Liver (tissue), 9 donors: ENCODE data around the gene GRSF1. TPM values are rescaled to one million over a fixed set of nuclear protein-coding genes. Genes with fewer than 3 reads are reported as not detected.
"Not testable (repeated sequence)": the region's sequence is repeated elsewhere in the genome, so short reads cannot be mapped to it uniquely, and the experiment has no call there.

Source experiments
- DNase-seq: peaks from one replicate; pipeline ENCODE4 v3.0.0-alpha.2; 2017; ENCODE audit warnings: low spot score
- H3K27ac ChIP-seq, 2 donors: one replicate each; pipeline ENCODE4 v1.7.0; 2013; ENCODE audit warnings: inconsistent platforms in 2 of 2, low read length in 2 of 2, control low read depth in 1 of 2, low read depth in 1 of 2, mild to moderate bottlenecking in 1 of 2
- H3K27me3 ChIP-seq, 4 donors: one replicate each; pipeline versions ENCODE4 v1.6.1 to v1.7.0; 2013; ENCODE audit warnings: low read length in 3 of 4, inconsistent platforms in 1 of 4, mild to moderate bottlenecking in 1 of 4, moderate library complexity in 1 of 4; ENCODE audit not compliant: control insufficient read depth in 4 of 4, insufficient read depth in 4 of 4
- H3K36me3 ChIP-seq, 4 donors: one replicate each; pipeline versions ENCODE4 v1.6.1 to v1.7.0; 2013; ENCODE audit warnings: low read length in 3 of 4, mild to moderate bottlenecking in 3 of 4, low read depth in 1 of 4, moderate library complexity in 1 of 4; ENCODE audit not compliant: control insufficient read depth in 4 of 4, insufficient read depth in 3 of 4
- H3K4me1 ChIP-seq, 4 donors: one replicate each; pipeline versions ENCODE4 v1.6.1 to v1.7.0; 2013; ENCODE audit warnings: low read length in 3 of 4, mild to moderate bottlenecking in 3 of 4, moderate library complexity in 1 of 4; ENCODE audit not compliant: control insufficient read depth in 4 of 4, insufficient read depth in 4 of 4
- H3K4me3 ChIP-seq, 3 donors: one replicate each; pipeline versions ENCODE4 v1.6.1 to v1.7.0; 2013; ENCODE audit warnings: low read length in 3 of 3, control low read depth in 1 of 3, low read depth in 1 of 3, mild to moderate bottlenecking in 1 of 3
- H3K9ac ChIP-seq, 2 donors: one replicate each; pipeline ENCODE4 v1.7.0; 2013; ENCODE audit warnings: low read length in 2 of 2, mild to moderate bottlenecking in 2 of 2, moderate library complexity in 2 of 2, control low read depth in 1 of 2, low read depth in 1 of 2
- H3K9me3 ChIP-seq, 4 donors: one replicate each; pipeline versions ENCODE4 v1.6.1 to v1.7.0; 2013; ENCODE audit warnings: low read length in 3 of 4; ENCODE audit not compliant: control insufficient read depth in 4 of 4
- CTCF ChIP-seq: fragments of 150-350 bp; IDR thresholded peaks from 2 replicates; pipeline ENCODE4 v1.5.1; 2017; ENCODE audit warnings: improper control_type of control experiment, low read depth, low read length; ENCODE audit not compliant: missing input control
- EGR1 ChIP-seq, 2 donors: IDR thresholded peaks; 2 replicates each; pipeline ENCODE4 v1.6.1; 2016 to 2018; ENCODE audit warnings: antibody characterized with exemption in 2 of 2, low read depth in 2 of 2
- FOXA1 ChIP-seq: IDR thresholded peaks from 2 replicates; pipeline ENCODE4 v1.6.1; 2016; ENCODE audit warnings: antibody characterized with exemption
- GABPA ChIP-seq, 2 donors: IDR thresholded peaks in 1 of 2; conservative IDR thresholded peaks in 1 of 2; 2 replicates each; pipeline ENCODE4 v1.6.1; 2016; ENCODE audit warnings: antibody characterized with exemption in 2 of 2, mild to moderate bottlenecking in 1 of 2, moderate library complexity in 1 of 2
- HNF4A ChIP-seq, 2 donors: conservative IDR thresholded peaks; 2 replicates each; pipeline ENCODE4 v1.6.1; 2016; ENCODE audit warnings: antibody characterized with exemption in 2 of 2, mild to moderate bottlenecking in 2 of 2
- JUND ChIP-seq, 2 donors: IDR thresholded peaks; 2 replicates each; pipeline ENCODE4 v1.6.1; 2016; ENCODE audit warnings: antibody characterized with exemption in 2 of 2
- MAX ChIP-seq: IDR thresholded peaks from 2 replicates; pipeline ENCODE4 v1.6.1; 2016; ENCODE audit warnings: antibody characterized with exemption
- RAD21 ChIP-seq, 2 donors: IDR thresholded peaks; 2 replicates each; pipeline ENCODE4 v1.6.1; 2016; ENCODE audit warnings: antibody characterized with exemption in 2 of 2, mild to moderate bottlenecking in 2 of 2
- REST ChIP-seq: IDR thresholded peaks from 2 replicates; pipeline ENCODE4 v1.6.1; 2016; ENCODE audit warnings: antibody characterized with exemption, mild to moderate bottlenecking
- RXRA ChIP-seq, 2 donors: IDR thresholded peaks; 2 replicates each; pipeline ENCODE4 v1.6.1; 2017 to 2018; ENCODE audit warnings: antibody characterized with exemption in 2 of 2, mild to moderate bottlenecking in 1 of 2
- SP1 ChIP-seq: IDR thresholded peaks from 2 replicates; pipeline ENCODE4 v1.6.1; 2018; ENCODE audit warnings: antibody characterized with exemption, mild to moderate bottlenecking
- TAF1 ChIP-seq: conservative IDR thresholded peaks from 2 replicates; pipeline ENCODE4 v1.6.1; 2016; ENCODE audit warnings: antibody characterized with exemption, mild to moderate bottlenecking
- YY1 ChIP-seq: IDR thresholded peaks from 2 replicates; pipeline ENCODE4 v1.6.1; 2016; ENCODE audit warnings: antibody characterized with exemption, mild to moderate bottlenecking
- ZBTB33 ChIP-seq: IDR thresholded peaks from 2 replicates; pipeline ENCODE4 v1.6.1; 2016; ENCODE audit warnings: antibody characterized with exemption
- WGBS: extraction: QIAGEN DNeasy Blood & Tissue Kit; methylation state at CpG from one replicate; pipeline ENCODE4 v1.1.7; 2013; 5-methylcytosine and 5-hydroxymethylcytosine counted together
- polyA plus RNA-seq, 2 donors: library from polyadenylated mRNA; stranded (reverse) in 1 of 2; unstranded in 1 of 2; fragments of 200-250 nt in 1 of 2; fragments of >200 nt in 1 of 2; fragmentation: Nextera tagmentation in 1 of 2; extraction: Ambion mirVana in 1 of 2; gene quantifications; one replicate each; pipeline versions ENCODE4 v1.2.1 to v1.2.3, GENCODE V29; 2013 to 2015
- total RNA-seq, 2 donors: library from RNA; depleted of rRNA; stranded (reverse); fragments of >200 nt; gene quantifications; one replicate each; pipeline ENCODE4 v1.2.3, GENCODE V29; 2014
- donor health status: healthy.
- donor health status: healthy.
- donor health status: healthy.
- donor health status: healthy.
- donor health status: healthy.

The GRSF1 gene
- total and polyA plus RNA-seq, 4 donors: 22.5 to 30.4 (median 28.0) TPM

GRCh38 chr4:70841211-70841610 lies 1.5 kb upstream of the GRSF1 start (continued):
- no peak for TF ChIP-seq FOXA1

- not testable (repeated sequence) for H3K4me3 ChIP-seq, H3K27ac ChIP-seq
These were observed 941 bp upstream of the GRSF1 start for GRCh38 chr4:70840631-70841030.

GRCh38 chr4:70840137-70840536 lies 447 bp upstream of the GRSF1 start:
- not testable (repeated sequence) for H3K9me3 ChIP-seq, H3K4me3 ChIP-seq, DNase-seq, H3K27me3 ChIP-seq, H3K9ac ChIP-seq, H3K36me3 ChIP-seq, H3K27ac ChIP-seq
- peaks cover 2 to 14% (median 5%) of the 10 kb centered on the region in 4 donors for H3K4me1 ChIP-seq
- TF ChIP-seq JUND (IDR thresholded peaks at IDR 0.05) (peak in 1 of 2 donors; percentile 19), SP1 (peak; percentile 48)
- 66% methylated on average over 18 of the region's 20 CpGs for WGBS

More at GRCh38 chr4:70840631-70841030, 941 bp upstream of the GRSF1 start:
- not testable (repeated sequence) for DNase-seq, H3K9me3 ChIP-seq, H3K27me3 ChIP-seq, H3K36me3 ChIP-seq, H3K9ac ChIP-seq
- peaks cover 2 to 14% (median 5%) of the 10 kb centered on the region in 4 donors for H3K4me1 ChIP-seq
- 91% methylated on average over 16 of the region's 16 CpGs for WGBS

GRCh38 chr4:70838666-70839588 lies 763 bp downstream of the GRSF1 start:
- TF ChIP-seq GABPA (IDR thresholded peaks at IDR 0.05 in 1 of 2, conservative IDR thresholded peaks at IDR 0.05 in 1 of 2): no peak
- TF ChIP-seq YY1: no peak
- TF ChIP-seq MAX: no peak
- peak in 1 of 2 donors; percentile 39 for TF ChIP-seq EGR1 (IDR thresholded peaks at IDR 0.05; ENCODE audit: low read depth in 2 of 2)
- TF ChIP-seq RXRA (IDR thresholded peaks at IDR 0.05): no peak
- peak; percentile 22 for TF ChIP-seq TAF1
- no peak for TF ChIP-seq CTCF
- peak in 1 of 2 donors; percentile 33 for TF ChIP-seq RAD21 (IDR thresholded peaks at IDR 0.05)
- TF ChIP-seq ZBTB33: no peak
- no peak for TF ChIP-seq HNF4A (conservative IDR thresholded peaks at IDR 0.05)
- TF ChIP-seq REST: peak; percentile 46
- Histone ChIP-seq H3K27me3 (no peaks in the 10 kb centered on the region), H3K4me1 (peaks cover 4 to 14% (median 5%) of the 10 kb centered on the region in 4 donors), H3K9me3 (no peaks in the 10 kb centered on the region), H3K27ac (peak overlapping the region; percentile 81 to 91), H3K4me3 (peak overlapping the region; percentile 68 to 99 (median 83)), H3K36me3 (peaks cover 0 to 9% (median 5%) of the 10 kb centered on the region in 4 donors), H3K9ac (peak overlapping the region; percentile 81 to 93)
- DNase-seq: peak; percentile 73
- under 1% methylated on average over 80 of the region's 80 CpGs for WGBS
